HCT116 (cell line): ENCODE measurements around the gene PCDHB2. TPM values are rescaled to one million over a fixed set of nuclear protein-coding genes. Genes with fewer than 3 reads are reported as not detected.
"Not testable (repeated sequence)": the region's sequence is repeated elsewhere in the genome, so short reads cannot be mapped to it uniquely, and the experiment has no call there.

Experiments
- ATAC-seq: fragments of 200-7000 bp; cut with Tn5 transposase; 2 replicates; pipeline ENCODE4 v1.9.1; 2020; ENCODE audit warnings: mild to moderate bottlenecking, moderate library complexity
- BruUV-seq: library from RNA; stranded (reverse); fragments of 400-500 nt; replicated peaks from 2 replicates; lab custom pipeline; 2021; lab: Mats Ljungman, UMichigan
- CTCF ChIA-PET: fragments of 300-600 bp; sonication (Branson Sonifier 250); formaldehyde crosslinking; loops from one replicate; lab custom pipeline; 2021; ENCODE audit warnings: antibody characterized with exemption; lab: Charles Lee
- POLR2A ChIA-PET: fragments of 300-600, 350-600 bp; sonication (Branson Sonifier 250); formaldehyde crosslinking; loops from one replicate; lab custom pipeline; 2021; ENCODE audit warnings: antibody characterized with exemption; lab: Charles Lee
- RAD21 ChIA-PET, 2 experiments: fragments of 300-600 bp; sonication (Branson Sonifier 250); formaldehyde crosslinking; loops; one replicate each; lab custom pipeline; 2023; ENCODE audit warnings: low total read pairs in 2 of 2; ENCODE audit not compliant: uncharacterized antibody in 2 of 2, unreplicated experiment in 2 of 2, low non-redundant PET in 1 of 2; lab: Charles Lee
- DNase-seq: peaks from one replicate; pipeline ENCODE4 v3.0.0-alpha.2; 2010; ENCODE audit warnings: low read depth, low spot score
- H2AFZ ChIP-seq: fragments of 200-600 bp; shearing (Covaris generic), sonication (generic); 2 replicates; pipeline ENCODE4 v1.6.1; 2017; ENCODE audit warnings: low read depth, mixed run types, mixed read lengths, antibody characterized with exemption, low read length; ENCODE audit not compliant: poor library complexity, severe bottlenecking
- H3K27ac ChIP-seq: 2 replicates; pipeline ENCODE4 v1.5.1; 2012; ENCODE audit warnings: low read depth, low read length
- H3K27me3 ChIP-seq: fragments of 200-600 bp; sonication (generic); 2 replicates; pipeline ENCODE4 v1.6.1; 2016; ENCODE audit warnings: mixed run types, low read length, mixed read lengths; ENCODE audit not compliant: insufficient read depth
- H3K36me3 ChIP-seq, 2 experiments: fragments of 200-500 bp in 1 of 2; fragments of 200-600 bp in 1 of 2; sonication (Bioruptor generic) in 1 of 2; sonication (generic) in 1 of 2; 2 replicates each; pipeline versions ENCODE4 v1.5.1 to v1.6.1; 2014 to 2016; ENCODE audit warnings: low read length in 2 of 2, inconsistent platforms in 1 of 2, mixed read lengths in 1 of 2, mixed run types in 1 of 2; ENCODE audit not compliant: insufficient read depth in 2 of 2, control insufficient read depth in 1 of 2
- H3K4me1 ChIP-seq, 2 experiments: fragments of 200-600 bp in 1 of 2; sonication (generic) in 1 of 2; 2 replicates each; pipeline versions ENCODE4 v1.5.1 to v1.6.1; 2012 to 2017; ENCODE audit warnings: low read length in 2 of 2, inconsistent platforms in 1 of 2, mild to moderate bottlenecking in 1 of 2, mixed read lengths in 1 of 2, mixed run types in 1 of 2, moderate library complexity in 1 of 2; ENCODE audit not compliant: insufficient read depth in 2 of 2, control insufficient read depth in 1 of 2
- H3K4me2 ChIP-seq: fragments of 200-600 bp; sonication (generic); 2 replicates; pipeline ENCODE4 v1.6.1; 2017; ENCODE audit warnings: mixed run types, low read length, mixed read lengths
- H3K4me3 ChIP-seq, 2 experiments: fragments of 200-600 bp in 1 of 2; sonication (generic) in 1 of 2; replicated peaks in 1 of 2; 2 replicates each; pipeline ENCODE4 v1.5.1; 2011 to 2016; ENCODE audit warnings: low read length in 2 of 2, control low read depth in 1 of 2, low read depth in 1 of 2, mild to moderate bottlenecking in 1 of 2, mixed read lengths in 1 of 2, mixed run types in 1 of 2
- H3K79me2 ChIP-seq: fragments of 200-600 bp; sonication (generic); 2 replicates; pipeline ENCODE4 v1.6.1; 2017; ENCODE audit warnings: mild to moderate bottlenecking, mixed run types, low read length, moderate library complexity, mixed read lengths; ENCODE audit not compliant: insufficient read depth
- H3K9ac ChIP-seq: fragments of 200-600 bp; sonication (generic); 2 replicates; pipeline ENCODE4 v1.6.1; 2016; ENCODE audit warnings: low read length, mixed read lengths
- H3K9me2 ChIP-seq: fragments of 200-600 bp; sonication (generic), shearing (Covaris generic); 2 replicates; pipeline ENCODE4 v1.6.1; 2017; ENCODE audit warnings: mixed run types, mild to moderate bottlenecking, moderate library complexity; ENCODE audit not compliant: insufficient read depth
- H3K9me3 ChIP-seq, 2 experiments: fragments of 200-500 bp in 1 of 2; fragments of 200-600 bp in 1 of 2; sonication (Bioruptor generic) in 1 of 2; sonication (generic) in 1 of 2; 2 replicates each; pipeline ENCODE4 v1.6.1; 2014 to 2017; ENCODE audit warnings: low read length in 2 of 2, mixed read lengths in 2 of 2, inconsistent platforms in 1 of 2, low read depth in 1 of 2, mild to moderate bottlenecking in 1 of 2, mixed run types in 1 of 2, moderate library complexity in 1 of 2; ENCODE audit not compliant: control insufficient read depth in 1 of 2, insufficient read depth in 1 of 2
- H4K20me1 ChIP-seq: fragments of 200-600 bp; sonication (generic), shearing (Covaris generic); 2 replicates; pipeline ENCODE4 v1.6.1; 2017; ENCODE audit warnings: mixed run types, mild to moderate bottlenecking, moderate library complexity; ENCODE audit not compliant: insufficient read depth
- CBX3 ChIP-seq: IDR thresholded peaks from 2 replicates; pipeline ENCODE4 v1.6.1; 2012; ENCODE audit warnings: low read depth
- CEBPB ChIP-seq: IDR thresholded peaks from 2 replicates; pipeline ENCODE4 v1.6.1; 2012; ENCODE audit warnings: low read depth
- CTCF ChIP-seq, 3 experiments: fragments of 200-600 bp in 1 of 3; sonication (generic) in 1 of 3; IDR thresholded peaks in 2 of 3; conservative IDR thresholded peaks in 1 of 3; 2 replicates each; pipeline ENCODE4 v1.5.1; 2012 to 2017; ENCODE audit warnings: low read depth in 2 of 3, low read length in 2 of 3, antibody characterized with exemption in 1 of 3, borderline replicate concordance in 1 of 3, control low read depth in 1 of 3, mild to moderate bottlenecking in 1 of 3, mixed read lengths in 1 of 3, mixed run types in 1 of 3, moderate library complexity in 1 of 3; ENCODE audit not compliant: insufficient read depth in 1 of 3
- EGR1 ChIP-seq: IDR thresholded peaks from 2 replicates; pipeline ENCODE4 v1.6.1; 2012; ENCODE audit warnings: low read depth
- ELF1 ChIP-seq: IDR thresholded peaks from 2 replicates; pipeline ENCODE4 v1.6.1; 2012; ENCODE audit warnings: low read depth, borderline replicate concordance
- EZH2 ChIP-seq: fragments of 200-600 bp; sonication (generic); IDR thresholded peaks from 2 replicates; pipeline ENCODE4 v1.6.1; 2017; ENCODE audit warnings: antibody characterized with exemption, mixed run types
- EZH2phosphoT487 ChIP-seq: fragments of 200-600 bp; IDR thresholded peaks from 2 replicates; pipeline ENCODE4 v1.6.1; 2018; ENCODE audit warnings: antibody characterized with exemption, borderline replicate concordance
- FOSL1 ChIP-seq: IDR thresholded peaks from 2 replicates; pipeline ENCODE4 v1.6.1; 2012; ENCODE audit warnings: low read depth
- MAX ChIP-seq: IDR thresholded peaks from 2 replicates; pipeline ENCODE4 v1.6.1; 2012
- REST ChIP-seq: IDR thresholded peaks from 2 replicates; pipeline ENCODE4 v1.6.1; 2012; ENCODE audit warnings: low read depth
- SP1 ChIP-seq: IDR thresholded peaks from 2 replicates; pipeline ENCODE4 v1.6.1; 2012; ENCODE audit warnings: low read depth
- SRF ChIP-seq: IDR thresholded peaks from 2 replicates; pipeline ENCODE4 v1.6.1; 2012; ENCODE audit warnings: low read depth
- TCF7L2 ChIP-seq: IDR thresholded peaks from 2 replicates; pipeline ENCODE4 v1.7.0; 2011; ENCODE audit warnings: borderline replicate concordance, inconsistent platforms; ENCODE audit not compliant: insufficient read depth, insufficient read length; ENCODE audit errors: extremely low read depth
- YY1 ChIP-seq: IDR thresholded peaks from 2 replicates; pipeline ENCODE4 v1.6.1; 2011; ENCODE audit warnings: low read length, low read depth, moderate library complexity, mild to moderate bottlenecking; ENCODE audit not compliant: insufficient replicate concordance; ENCODE audit errors: extremely low read depth
- ZFX ChIP-seq: fragments of 450-650 bp; IDR thresholded peaks from 2 replicates; pipeline ENCODE4 v1.6.1; 2017
- ZNF274 ChIP-seq: fragments of 200-500 bp; sonication (Bioruptor generic); IDR thresholded peaks from 2 replicates; pipeline ENCODE4 v1.6.1; 2014; ENCODE audit warnings: mild to moderate bottlenecking, low read depth, low read length, inconsistent platforms
- intact Hi-C: fragments of 100-400 bp; cut with micrococcal nuclease; formaldehyde crosslinking; loops from 2 replicates; pipeline ENCODE4 v1.10.0; 2022
- total RNA-seq: library from RNA; stranded (reverse); gene quantifications from one replicate; pipeline ENCODE4 v1.2.1, GENCODE V29; 2021; ENCODE audit not compliant: unreplicated experiment

Gene PCDHB2
- total RNA-seq, 1 experiment from 2014 or later = not detected

- DNase-seq = no peak
- Histone ChIP-seq H3K27ac (no peak overlapping the region), H3K4me2 (no peak overlapping the region), H2AFZ (no peak overlapping the region), H4K20me1 (no peaks in the 10 kb centered on the region), H3K79me2 (no peaks in the 10 kb centered on the region), H3K4me3 (no peak overlapping the region), H3K4me1 (no peaks in the 10 kb centered on the region), H3K9ac (no peak overlapping the region), H3K9me3 (peaks cover 0 to 14% of the 10 kb centered on the region in 2 experiments; a peak in 2 of 4 replicates), H3K9me2 (no peaks in the 10 kb centered on the region), H3K36me3 (no peaks in the 10 kb centered on the region), H3K27me3 (no peaks in the 10 kb centered on the region)
- BruUV-seq = no TSS peak
- ChIA-PET POLR2A (no interaction called here), RAD21 (no interaction called here), CTCF (no interaction called here)
- no peak for ATAC-seq
- TF ChIP-seq TCF7L2 = no peak
- TF ChIP-seq YY1 = no peak
- TF ChIP-seq SRF = no peak
- no peak for TF ChIP-seq ELF1
- no peak for TF ChIP-seq CTCF (IDR thresholded peaks at IDR 0.05 in 2 of 3, conservative IDR thresholded peaks at IDR 0.05 in 1 of 3; ENCODE audit: borderline replicate concordance in 1 of 3, insufficient read depth in 1 of 3, low read depth in 2 of 3, low read length in 2 of 3)
- no peak for TF ChIP-seq REST
- TF ChIP-seq FOSL1 = no peak
- TF ChIP-seq ZNF274 = no peak
- TF ChIP-seq CBX3 = no peak
- no peak for TF ChIP-seq CEBPB
- TF ChIP-seq EZH2 = no peak
- TF ChIP-seq MAX = no peak
- no peak for TF ChIP-seq EZH2phosphoT487
- TF ChIP-seq ZFX = no peak
- TF ChIP-seq SP1 = no peak
- TF ChIP-seq EGR1 = no peak
- intact Hi-C loops = no loop called here
Observed at GRCh38 chr5:141135718-141136266, 41.4 kb downstream of the PCDHB2 start.

GRCh38 chr5:141137346-141137745 lies 42.9 kb downstream of the PCDHB2 start:
- H3K4me3 ChIP-seq, H3K36me3 ChIP-seq, H3K4me2 ChIP-seq, H3K9ac ChIP-seq, RAD21 ChIA-PET, H4K20me1 ChIP-seq, H3K4me1 ChIP-seq, POLR2A ChIA-PET, BruUV-seq, CTCF ChIA-PET, H3K27ac ChIP-seq, H3K9me2 ChIP-seq, H3K79me2 ChIP-seq, H3K27me3 ChIP-seq, intact Hi-C loops, H2AFZ ChIP-seq, ATAC-seq, DNase-seq: not testable (repeated sequence)
- H3K9me3 ChIP-seq = peaks cover 0 to 14% of the 10 kb centered on the region in 2 experiments; a peak in 2 of 4 replicates
